ENCODE measurements around the gene SORCS2.

- TF ChIP-seq CTCF (IDR thresholded peaks at IDR 0.05; ENCODE audit: low read length) (no peak), EZH2 (IDR thresholded peaks at IDR 0.05; ENCODE audit: borderline replicate concordance, low read length) (no peak)
These were observed 521.4 kb downstream of the SORCS2 start for GRCh38 chr4:7713757-7714156.

Measured in OCI-LY1 (cell line).